GM21390 (cell line): Measurements from ENCODE around the gene CD274.
"Not testable (repeated sequence)": the region's sequence is repeated elsewhere in the genome, so short reads cannot be mapped to it uniquely, and the experiment has no call there.

Experiments used
- ATAC-seq: cut with Tn5 transposase; IDR thresholded peaks from one replicate; pipeline ENCODE4 v1.9.1; 2021; ENCODE audit not compliant: unreplicated experiment

Gene CD274

GRCh38 chr9:5450359-5451091 lies at the start of gene CD274:
Gene CD274, plus strand, starts transcription at chr9:5450542. Its CDS starts 5,572 bp downstream, at chr9:5456114.
- peak; percentile 59 for ATAC-seq

GRCh38 chr9:5402217-5402616 lies 48.1 kb upstream of the CD274 start:
- no peak for ATAC-seq

GRCh38 chr9:5408596-5408995 lies 41.7 kb upstream of the CD274 start:
- ATAC-seq, result no peak

DNA sequence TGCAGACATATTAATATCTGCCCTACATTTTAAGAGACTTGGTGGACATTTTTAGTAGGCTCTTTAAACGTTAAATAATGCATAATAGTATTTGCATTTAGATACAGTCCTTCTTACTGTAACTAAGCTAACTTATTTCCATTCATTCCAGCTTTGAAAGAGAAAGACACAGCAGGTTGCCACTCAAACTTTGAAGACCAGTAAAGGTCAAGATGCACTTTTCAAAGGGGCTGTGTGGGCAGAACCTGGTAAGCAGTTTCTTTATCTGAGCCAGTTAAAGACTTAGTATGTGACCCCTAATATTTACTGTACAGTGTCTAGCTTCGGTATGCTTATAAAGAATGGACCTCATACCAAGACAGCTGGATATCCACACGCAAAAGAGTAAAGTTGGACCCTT lies 33.4 kb upstream of the CD274 start:
- no peak for ATAC-seq

DNA sequence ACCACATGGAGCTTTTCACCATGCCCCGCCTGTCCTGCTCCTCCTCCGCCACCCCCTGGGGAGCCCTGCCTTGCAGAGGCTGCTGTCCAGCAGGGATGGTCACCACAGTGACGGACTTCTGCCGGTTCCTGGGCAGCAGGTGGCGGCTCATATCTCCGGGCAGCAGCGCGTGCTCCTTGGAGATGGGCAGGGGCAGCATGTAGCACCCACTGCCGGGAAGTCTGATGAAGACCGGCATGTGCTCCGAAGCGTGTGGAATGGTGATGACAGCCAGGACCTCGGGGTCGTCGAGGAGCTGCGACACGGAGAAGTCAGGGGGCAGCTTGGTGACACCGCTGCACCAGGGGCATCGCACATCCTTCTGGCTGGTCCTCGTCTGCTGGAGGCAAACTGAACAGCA lies 31.9 kb upstream of the CD274 start:
- ATAC-seq, result no peak

DNA sequence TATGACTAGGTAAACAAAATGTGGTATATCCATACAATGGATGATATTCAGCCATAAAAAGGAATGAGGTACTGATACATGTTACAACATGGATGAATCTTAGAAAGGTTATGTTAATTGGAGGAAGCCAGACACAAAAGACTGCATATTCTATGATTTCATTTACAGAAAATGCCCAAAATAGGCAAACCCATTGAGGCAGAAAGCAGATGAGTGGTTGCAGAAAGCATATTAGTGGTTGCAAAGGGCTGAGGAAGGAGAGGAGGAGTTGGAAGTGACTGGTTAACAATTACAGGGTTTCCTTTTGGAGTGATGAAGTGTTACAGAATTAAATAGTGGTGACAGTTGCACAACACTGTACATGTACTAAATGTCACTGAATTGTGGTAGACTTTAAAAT lies 30.4 kb upstream of the CD274 start:
- no peak for ATAC-seq

DNA sequence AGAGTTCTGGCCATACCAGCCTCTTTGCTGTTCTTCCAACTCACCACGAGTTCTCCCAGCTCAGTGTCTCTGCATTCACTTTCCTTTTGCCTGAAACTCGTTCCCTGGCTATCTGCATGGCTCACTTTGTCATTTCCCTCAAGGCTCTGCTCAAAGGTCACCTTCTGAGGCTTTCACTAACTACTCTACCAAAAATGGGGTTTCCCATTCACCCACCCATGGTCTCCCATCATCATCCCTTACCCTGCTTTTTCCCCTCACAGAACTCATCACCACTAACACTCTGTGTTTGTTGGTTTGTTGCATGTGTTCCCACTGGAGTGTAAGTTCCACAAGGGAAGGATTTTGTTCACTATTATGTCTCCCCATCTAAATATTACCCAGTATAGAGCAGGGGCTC lies 29.2 kb upstream of the CD274 start:
- ATAC-seq, result no peak

GRCh38 chr9:5422276-5422675 lies 28.1 kb upstream of the CD274 start:
- no peak for ATAC-seq

GRCh38 chr9:5425006-5425628 lies 25.2 kb upstream of the CD274 start:
- no peak for ATAC-seq

- ATAC-seq, result no peak
Observed at GRCh38 chr9:5427005-5427404, 23.3 kb upstream of the CD274 start.

DNA sequence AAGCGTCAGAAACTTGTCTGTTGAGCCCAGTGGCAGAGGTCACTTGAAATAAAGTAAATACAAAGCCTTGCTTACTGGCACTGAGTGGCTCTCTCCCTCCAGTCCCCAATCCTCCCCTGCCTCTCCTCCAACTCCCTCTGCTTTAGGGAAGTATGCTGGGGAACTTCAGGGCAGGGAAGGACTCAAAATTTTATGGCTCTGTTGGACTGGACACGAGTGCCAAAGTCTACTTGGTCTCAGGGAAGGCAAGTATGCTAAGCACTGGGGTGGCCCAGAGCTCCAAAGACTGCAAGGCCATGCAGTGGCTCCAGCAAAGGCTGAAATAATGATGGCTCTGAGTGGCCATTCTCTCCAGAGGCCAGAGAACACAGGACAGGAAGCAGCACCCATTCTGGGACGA lies 22.2 kb upstream of the CD274 start:
- no peak for ATAC-seq

DNA sequence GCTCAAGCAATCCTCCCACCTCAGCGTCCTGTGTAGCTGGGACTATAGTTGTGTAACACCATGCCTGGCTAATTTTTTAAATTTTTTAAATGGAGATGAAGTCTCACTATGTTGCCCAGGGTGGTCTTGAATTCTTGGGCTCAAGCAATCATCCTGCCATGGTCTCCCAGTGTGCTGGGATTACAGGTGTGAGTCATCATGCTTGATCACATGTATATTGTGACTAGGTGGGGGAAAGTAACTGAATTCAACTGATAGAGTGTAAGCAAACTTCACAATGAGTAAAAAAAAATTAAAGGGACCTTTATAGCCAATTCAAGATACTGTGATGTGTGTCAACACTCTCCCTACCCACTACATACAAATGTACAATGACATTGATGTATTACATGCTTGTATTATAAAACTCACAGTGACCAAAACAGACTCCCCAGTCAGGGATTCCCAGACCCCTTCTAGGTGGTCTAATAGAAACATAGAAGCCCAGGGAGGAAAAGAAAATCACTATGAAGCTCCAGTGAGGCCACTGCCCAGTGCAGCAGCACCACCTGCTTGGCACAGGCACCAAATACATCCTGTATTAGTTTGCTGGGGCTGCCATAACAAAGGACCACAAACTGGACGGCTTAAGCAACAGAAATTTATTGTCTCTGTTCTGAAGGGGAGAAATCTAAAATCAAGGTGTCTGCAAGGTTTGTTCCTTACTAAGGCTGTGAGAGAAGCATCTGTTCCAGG lies 21.4 kb upstream of the CD274 start:
- ATAC-seq, result no peak

DNA sequence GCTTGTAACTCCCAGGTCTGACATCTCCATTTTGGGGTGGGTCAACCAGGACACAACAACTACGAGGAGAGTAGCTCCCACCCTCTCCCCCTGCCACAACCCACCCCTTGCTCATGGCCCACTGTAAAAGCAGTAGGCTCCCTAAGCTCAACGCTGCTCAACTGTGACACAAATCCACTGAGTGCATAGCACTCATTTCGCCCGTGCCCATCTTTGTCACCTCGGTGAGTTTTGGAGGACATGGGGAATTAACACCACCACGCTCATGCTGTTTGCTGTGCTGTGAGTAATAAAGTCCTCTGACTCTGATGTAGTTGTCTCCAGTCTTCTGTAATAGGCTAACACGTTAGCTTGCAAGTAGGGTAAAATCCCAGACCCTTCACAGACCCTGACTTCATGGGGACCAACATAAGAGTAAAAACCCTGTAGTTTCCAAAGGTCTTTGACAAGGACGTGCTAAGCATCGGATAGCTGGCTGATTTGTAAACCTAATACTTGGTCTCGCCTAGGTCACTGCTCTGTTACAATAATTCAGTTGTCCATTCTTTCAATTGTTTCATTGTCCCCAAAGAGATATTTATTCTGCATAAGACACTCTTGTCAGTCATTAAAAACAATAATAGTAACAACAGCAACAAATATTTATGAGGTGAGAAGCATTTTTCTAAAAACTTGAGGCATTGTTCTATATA lies 20.3 kb upstream of the CD274 start:
- no peak for ATAC-seq

DNA sequence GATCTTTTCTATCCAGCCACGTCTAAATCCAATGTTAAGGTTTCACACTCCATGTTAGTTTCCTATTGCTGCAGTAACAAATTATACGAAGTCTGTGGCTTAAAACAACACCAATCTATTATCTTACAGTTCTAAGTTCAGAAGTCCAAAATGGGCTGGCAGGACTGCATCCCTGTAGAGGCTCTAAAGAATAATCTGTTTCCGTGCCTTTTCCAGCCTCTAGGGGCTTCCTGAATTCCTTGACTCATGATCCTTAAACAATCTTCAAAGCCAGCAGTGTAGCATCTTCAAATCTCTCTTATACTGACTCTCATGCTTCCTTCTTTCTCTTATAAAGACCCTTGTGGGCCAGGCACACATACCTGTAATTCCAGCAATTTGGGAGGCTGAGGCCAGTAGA lies 19.4 kb upstream of the CD274 start:
- no peak for ATAC-seq

DNA sequence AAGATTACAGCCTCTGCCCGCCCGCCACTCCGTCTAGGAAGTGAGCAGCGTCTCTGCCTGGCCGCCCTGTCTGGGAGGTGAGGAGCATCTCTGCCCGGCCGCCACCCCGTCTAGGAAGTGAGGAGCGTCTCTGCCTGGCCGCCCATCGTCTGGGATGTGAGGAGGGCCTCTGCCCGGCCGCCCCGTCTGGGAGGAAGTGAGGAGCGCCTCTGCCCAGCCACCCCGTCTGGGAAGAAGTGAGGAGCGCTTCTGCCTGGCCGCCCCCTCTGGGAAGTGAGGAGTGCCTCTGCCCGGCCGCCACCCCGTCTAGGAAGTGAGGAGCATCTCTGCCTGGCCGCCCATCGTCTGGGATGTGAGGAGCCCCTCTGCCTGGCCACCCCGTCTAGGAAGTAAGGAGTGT lies 17.5 kb upstream of the CD274 start:
- not testable (repeated sequence) for ATAC-seq

- ATAC-seq, result not testable (repeated sequence)
Observed at GRCh38 chr9:5433328-5433727, 17.0 kb upstream of the CD274 start.

- not testable (repeated sequence) for ATAC-seq
Observed at GRCh38 chr9:5433841-5434810, 16.2 kb upstream of the CD274 start.

- ATAC-seq, result no peak
Observed at GRCh38 chr9:5435912-5436311, 14.4 kb upstream of the CD274 start.

DNA sequence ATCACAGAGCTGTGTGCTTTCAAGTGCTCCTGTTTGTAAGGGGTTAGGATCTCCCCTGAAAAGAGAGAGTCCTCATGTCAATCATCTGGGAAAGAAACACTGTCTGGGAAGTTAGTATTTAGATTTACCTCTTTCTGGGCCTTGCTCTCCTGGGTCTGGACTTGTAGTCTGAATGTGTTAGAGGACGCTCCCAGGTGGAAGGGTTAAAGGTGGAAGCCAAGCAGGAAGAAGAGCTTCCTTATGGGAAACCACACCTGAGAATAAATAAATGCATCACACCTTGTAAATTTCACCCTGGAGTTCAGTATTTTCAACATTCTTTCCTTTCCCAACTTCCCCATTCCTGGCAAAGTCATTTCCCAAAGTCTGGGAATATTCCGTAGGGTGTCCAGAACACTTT lies 13.9 kb upstream of the CD274 start:
- no peak for ATAC-seq
